Kidney (tissue), 14 donors: ENCODE data around the gene JARID2. TPM values are rescaled to one million over a fixed set of nuclear protein-coding genes. Genes with fewer than 3 reads are reported as not detected.

Experiments used
- DNase-seq, 5 donors: peaks; one replicate each; pipeline ENCODE4 v3.0.0-alpha.2; 2013 to 2020
- FAIRE-seq: peaks from 2 replicates; lab custom pipeline; 2012; peaks lifted over from hg19 to GRCh38; lab: Jason Lieb, UNC
- H3K27ac ChIP-seq, 2 donors: one replicate each; pipeline ENCODE4 v1.7.0; 2013; ENCODE audit warnings: low read depth in 2 of 2, low read length in 2 of 2, inconsistent platforms in 1 of 2
- H3K27me3 ChIP-seq: one replicate; pipeline ENCODE4 v1.7.1; 2013; ENCODE audit warnings: low read length, inconsistent platforms; ENCODE audit not compliant: control insufficient read depth, insufficient read depth
- H3K36me3 ChIP-seq, 3 donors: one replicate each; pipeline versions ENCODE4 v1.7.0 to v1.7.1; 2013; ENCODE audit warnings: low read length in 3 of 3, control low read depth in 1 of 3, inconsistent platforms in 1 of 3; ENCODE audit not compliant: insufficient read depth in 3 of 3, control insufficient read depth in 2 of 3
- H3K4me1 ChIP-seq, 3 donors: one replicate each; pipeline versions ENCODE4 v1.7.0 to v1.7.1; 2013; ENCODE audit warnings: low read length in 3 of 3, inconsistent platforms in 1 of 3, low read depth in 1 of 3; ENCODE audit not compliant: control insufficient read depth in 2 of 3, insufficient read depth in 2 of 3
- H3K4me3 ChIP-seq, 3 donors: one replicate each; pipeline versions ENCODE4 v1.7.0 to v1.8.1; 2013; ENCODE audit warnings: low read length in 3 of 3, control low read depth in 1 of 3, inconsistent platforms in 1 of 3
- H3K9ac ChIP-seq, 3 donors: one replicate each; pipeline versions ENCODE4 v1.7.0 to v1.7.1; 2013; ENCODE audit warnings: low read length in 3 of 3, control low read depth in 1 of 3, inconsistent platforms in 1 of 3
- H3K9me3 ChIP-seq, 3 donors: one replicate each; pipeline versions ENCODE4 v1.7.0 to v1.7.1; 2013; ENCODE audit warnings: low read length in 3 of 3, control low read depth in 1 of 3, inconsistent platforms in 1 of 3; ENCODE audit not compliant: control insufficient read depth in 2 of 3, insufficient read depth in 1 of 3
- intact Hi-C: fragments of 100-400 bp; cut with DNase I; formaldehyde crosslinking; loops from one replicate; pipeline ENCODE4 v1.11.1; 2022
- polyA plus RNA-seq: library from polyadenylated mRNA; stranded (reverse); fragments of 350-450 nt; fragmentation: Illumina TruSeq; extraction: RNeasy Lipid Tissue Mini Kit (QIAGEN cat#74804); gene quantifications from one replicate; pipeline ENCODE4 v1.2.3, GENCODE V29; 2014; ENCODE audit warnings: low read depth, low replicate concordance; ENCODE audit not compliant: insufficient read depth
- total RNA-seq: library from RNA; stranded (reverse); fragmentation: NEBNext Ultra II Directional; extraction: Animal tissue kit (Norgen Biotek cat#: 25700); gene quantifications from one replicate; pipeline ENCODE4 v1.2.1, GENCODE V29; 2021
- TF ChIP-seq, protein P1 (sequence below): IDR thresholded peaks from 3 replicates; pipeline ENCODE4 v1.5.1; 2012; ENCODE audit warnings: mild to moderate bottlenecking, moderate library complexity, borderline replicate concordance; ENCODE audit not compliant: insufficient read depth; ENCODE audit errors: extremely low read depth
- donor health status: control.
- donor health status: control.
- donor health status: control.
- donor health status: control.
- donor health status: control.
- donor health status: DM: yes; HTN: yes; CAD: no.
- donor health status: Normal renal cell carcinoma (clear cell type).

The JARID2 gene
- total and polyA plus RNA-seq, 2 donors from 2014 or later, result 1.8 to 12.3 TPM

DNA sequence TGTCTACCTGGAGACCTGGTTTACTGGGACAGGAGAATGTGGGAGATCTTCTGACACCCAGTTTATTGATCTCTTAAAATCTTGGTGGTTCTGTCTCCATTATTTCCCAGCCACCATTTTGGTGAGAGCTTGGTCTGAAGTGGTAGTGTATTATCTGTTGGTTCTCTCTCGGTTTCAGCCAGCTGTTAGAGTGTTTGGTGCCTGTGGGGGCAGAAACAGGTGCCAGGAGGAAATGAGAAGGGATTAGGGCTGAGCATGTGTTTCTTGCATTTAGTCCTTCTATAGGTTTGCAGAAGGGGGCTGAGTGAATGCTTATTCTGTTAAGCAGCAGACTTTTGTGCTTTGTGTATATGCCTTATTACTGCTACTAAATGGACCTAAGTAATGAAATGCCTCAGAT is 9.6 kb downstream of the JARID2 start:
- H3K36me3 ChIP-seq, result no peaks in the 10 kb centered on the region
- peaks cover 4 to 26% (median 10%) of the 10 kb centered on the region in 3 donors for H3K4me1 ChIP-seq
- H3K9me3 ChIP-seq, result no peaks in the 10 kb centered on the region
- H3K27me3 ChIP-seq, result no peaks in the 10 kb centered on the region
- DNase-seq (no peak), FAIRE-seq (no peak)
- TF ChIP-seq, protein P1, sequence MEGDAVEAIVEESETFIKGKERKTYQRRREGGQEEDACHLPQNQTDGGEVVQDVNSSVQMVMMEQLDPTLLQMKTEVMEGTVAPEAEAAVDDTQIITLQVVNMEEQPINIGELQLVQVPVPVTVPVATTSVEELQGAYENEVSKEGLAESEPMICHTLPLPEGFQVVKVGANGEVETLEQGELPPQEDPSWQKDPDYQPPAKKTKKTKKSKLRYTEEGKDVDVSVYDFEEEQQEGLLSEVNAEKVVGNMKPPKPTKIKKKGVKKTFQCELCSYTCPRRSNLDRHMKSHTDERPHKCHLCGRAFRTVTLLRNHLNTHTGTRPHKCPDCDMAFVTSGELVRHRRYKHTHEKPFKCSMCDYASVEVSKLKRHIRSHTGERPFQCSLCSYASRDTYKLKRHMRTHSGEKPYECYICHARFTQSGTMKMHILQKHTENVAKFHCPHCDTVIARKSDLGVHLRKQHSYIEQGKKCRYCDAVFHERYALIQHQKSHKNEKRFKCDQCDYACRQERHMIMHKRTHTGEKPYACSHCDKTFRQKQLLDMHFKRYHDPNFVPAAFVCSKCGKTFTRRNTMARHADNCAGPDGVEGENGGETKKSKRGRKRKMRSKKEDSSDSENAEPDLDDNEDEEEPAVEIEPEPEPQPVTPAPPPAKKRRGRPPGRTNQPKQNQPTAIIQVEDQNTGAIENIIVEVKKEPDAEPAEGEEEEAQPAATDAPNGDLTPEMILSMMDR, result no peak
- intact Hi-C loops, result no loop called here
- H3K27ac ChIP-seq, result no peak overlapping the region
- no peak overlapping the region for H3K4me3 ChIP-seq
- H3K9ac ChIP-seq, result no peak overlapping the region

DNA sequence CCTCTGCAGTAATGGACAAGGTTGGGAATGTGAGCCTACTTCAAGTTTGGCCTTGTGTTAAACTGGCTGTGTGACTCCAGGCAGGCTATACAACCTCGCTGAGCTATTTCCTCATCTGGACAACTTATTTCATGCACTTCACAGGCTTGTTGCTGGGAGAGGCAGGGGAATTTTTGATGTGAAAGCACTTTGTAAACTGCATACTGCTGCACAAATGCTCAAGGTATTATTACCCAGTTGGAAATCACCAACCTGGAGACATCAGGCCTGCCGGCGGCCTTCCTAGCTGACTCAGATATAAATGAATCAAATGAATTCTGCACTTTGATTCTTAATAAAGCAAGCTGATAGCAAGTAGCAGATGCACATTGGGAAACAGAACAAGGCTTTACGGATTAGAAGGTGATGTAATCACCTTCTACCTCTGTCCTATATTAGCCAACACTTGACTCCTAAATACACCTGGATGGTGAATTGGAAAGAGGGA is 10.1 kb downstream of the JARID2 start:
- DNase-seq (no peak), FAIRE-seq (no peak)
- no peak overlapping the region for H3K4me3 ChIP-seq
- TF ChIP-seq, protein P1, result no peak
- H3K4me1 ChIP-seq, result peaks cover 4 to 25% (median 12%) of the 10 kb centered on the region in 3 donors
- no peaks in the 10 kb centered on the region for H3K36me3 ChIP-seq
- intact Hi-C loops, result no loop called here
- H3K27me3 ChIP-seq, result no peaks in the 10 kb centered on the region
- H3K9me3 ChIP-seq, result no peaks in the 10 kb centered on the region
- H3K27ac ChIP-seq, result no peak overlapping the region
- no peak overlapping the region for H3K9ac ChIP-seq

DNA sequence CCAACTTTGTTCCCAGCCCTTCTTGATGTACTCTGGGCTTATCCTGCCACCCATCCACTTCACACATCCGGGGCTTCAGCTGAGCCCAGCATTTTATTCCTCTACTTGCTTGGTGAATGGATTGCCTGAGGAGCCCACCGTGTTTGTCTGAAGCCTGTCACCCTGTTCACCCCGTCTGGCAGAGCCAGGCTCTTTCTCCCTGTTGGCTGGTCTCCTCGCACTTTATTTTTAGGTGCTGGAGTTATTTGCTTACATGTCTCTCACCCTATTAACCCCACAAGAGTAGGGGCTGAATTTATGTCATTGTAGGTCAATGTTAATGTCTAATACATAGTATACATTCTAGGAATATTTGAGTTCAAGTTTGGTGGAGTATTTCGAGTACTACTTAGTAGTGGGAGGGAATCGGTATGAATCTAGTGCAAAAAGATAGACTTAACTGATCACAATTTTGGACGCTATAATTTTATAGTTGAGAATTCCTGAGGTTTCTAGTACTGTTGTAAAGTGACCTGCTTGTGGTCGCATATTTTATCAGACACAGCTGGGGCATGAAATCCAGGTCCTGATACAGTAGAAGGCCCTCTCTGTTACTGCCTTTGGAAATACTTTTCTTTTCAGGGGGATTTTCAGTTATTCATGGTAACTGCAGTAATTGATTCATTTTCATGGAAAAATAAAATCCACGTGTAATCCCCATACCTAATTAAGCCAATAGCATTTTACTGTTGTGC is 10.8 kb downstream of the JARID2 start:
- intact Hi-C loops, result no loop called here
- peaks cover 4 to 20% (median 12%) of the 10 kb centered on the region in 3 donors for H3K4me1 ChIP-seq

More for the DNA sequence above, 10.8 kb downstream of the JARID2 start:
- FAIRE-seq (no peak), DNase-seq (peak in 1 of 5 donors; percentile 25)
- Histone ChIP-seq H3K27ac (no peak overlapping the region), H3K9me3 (no peaks in the 10 kb centered on the region), H3K4me3 (no peak overlapping the region), H3K27me3 (no peaks in the 10 kb centered on the region), H3K36me3 (no peaks in the 10 kb centered on the region), H3K9ac (peak overlapping the region in 1 of 3 donors; percentile 15)
- TF ChIP-seq, protein P1, result no peak
